ENCODE measurements around the gene ZNF780A. TPM values are rescaled to one million over a fixed set of nuclear protein-coding genes. Genes with fewer than 3 reads are reported as not detected.
A peak's percentile ranks its signal among the peaks of the same experiment; 100 is the strongest.

ZNF780A gene
- 10 to 100 TPM in 2 of 4 donors, 1 to 10 TPM in 2; 2.2 to 21.1 (median 7.8) TPM for total RNA-seq

GRCh38 chr19:40090241-40091204 is at the start of gene ZNF780A:
ZNF780A (minus strand) TSS chr19:40090943; CDS start chr19:40084753, 6,190 bp downstream.
- TF ChIP-seq POLR2A (IDR thresholded peaks at IDR 0.05), result no peak
- TF ChIP-seq CTCF (IDR thresholded peaks at IDR 0.05), result no peak
- no peak for TF ChIP-seq POLR2AphosphoS5 (IDR thresholded peaks at IDR 0.05)
- no peak for TF ChIP-seq EP300 (IDR thresholded peaks at IDR 0.05)
- Histone ChIP-seq H3K4me3 (peak within 1 kb of the TSS; percentile 90), H3K27me3 (peaks cover 7% of the 10 kb centered on the region), H3K36me3 (no peaks in the 10 kb centered on the region), H3K4me1 (peaks cover 18% of the 10 kb centered on the region), H3K27ac (peak within 1 kb of the TSS; percentile 88), H3K9me3 (no peaks in the 10 kb centered on the region)
- peak; percentile 81 to 88 for DNase-seq (ENCODE audit: low spot score in 2 of 2)
- 0% methylated on average over 25 of the region's 47 CpGs for WGBS

- DNase-seq (ENCODE audit: low spot score in 2 of 2), result no peak
- H3K36me3 ChIP-seq, result no peaks in the 10 kb centered on the region
- no peaks in the 10 kb centered on the region for H3K9me3 ChIP-seq
- peaks cover 12% of the 10 kb centered on the region for H3K27me3 ChIP-seq
- WGBS, result 23% methylated on average over 7 of the region's 7 CpGs
- no peak overlapping the region for H3K27ac ChIP-seq
- no peaks in the 10 kb centered on the region for H3K4me1 ChIP-seq
- no peak overlapping the region for H3K4me3 ChIP-seq
- TF ChIP-seq CTCF (IDR thresholded peaks at IDR 0.05) (peak; percentile 53 to 62), POLR2A (IDR thresholded peaks at IDR 0.05) (no peak)
Observed at GRCh38 chr19:40139533-40140287, 49.0 kb upstream of the ZNF780A start.

GRCh38 chr19:40136818-40137217 is 46.1 kb upstream of the ZNF780A start:
- Histone ChIP-seq H3K36me3 (no peaks in the 10 kb centered on the region), H3K4me1 (no peaks in the 10 kb centered on the region), H3K27me3 (peaks cover 23% of the 10 kb centered on the region), H3K4me3 (no peak overlapping the region), H3K27ac (no peak overlapping the region), H3K9me3 (no peaks in the 10 kb centered on the region)
- no peak for TF ChIP-seq EP300 (IDR thresholded peaks at IDR 0.05)
- TF ChIP-seq CTCF (IDR thresholded peaks at IDR 0.05), result no peak
- TF ChIP-seq POLR2A (IDR thresholded peaks at IDR 0.05), result no peak
- TF ChIP-seq POLR2AphosphoS5 (IDR thresholded peaks at IDR 0.05), result no peak
- no peak for DNase-seq (ENCODE audit: low spot score in 2 of 2)
- 74% methylated on average over 5 of the region's 5 CpGs for WGBS

- H3K27me3 ChIP-seq, result peaks cover 23% of the 10 kb centered on the region
- no peak for DNase-seq (ENCODE audit: low spot score in 2 of 2)
- TF ChIP-seq POLR2A (IDR thresholded peaks at IDR 0.05), result no peak
- no peak for TF ChIP-seq CTCF (IDR thresholded peaks at IDR 0.05)
- no peak for TF ChIP-seq POLR2AphosphoS5 (IDR thresholded peaks at IDR 0.05)
- TF ChIP-seq EP300 (IDR thresholded peaks at IDR 0.05), result no peak
Observed at GRCh38 chr19:40134866-40135265, 44.1 kb upstream of the ZNF780A start.

GRCh38 chr19:40133491-40133890 is 42.7 kb upstream of the ZNF780A start:
- no peaks in the 10 kb centered on the region for H3K4me1 ChIP-seq
- peaks cover 7% of the 10 kb centered on the region for H3K9me3 ChIP-seq
- H3K36me3 ChIP-seq, result no peaks in the 10 kb centered on the region
- H3K27ac ChIP-seq, result no peak overlapping the region
- no peak for DNase-seq (ENCODE audit: low spot score in 2 of 2)
- H3K27me3 ChIP-seq, result peaks cover 23% of the 10 kb centered on the region
- no peak for TF ChIP-seq POLR2AphosphoS5 (IDR thresholded peaks at IDR 0.05)
- no peak for TF ChIP-seq EP300 (IDR thresholded peaks at IDR 0.05)
- no peak for TF ChIP-seq CTCF (IDR thresholded peaks at IDR 0.05)
- no peak for TF ChIP-seq POLR2A (IDR thresholded peaks at IDR 0.05)
- no peak overlapping the region for H3K4me3 ChIP-seq
- 75% methylated on average over 1 of the region's 1 CpG for WGBS

More at GRCh38 chr19:40134866-40135265, 44.1 kb upstream of the ZNF780A start:
- H3K9me3 ChIP-seq, result peaks cover 5% of the 10 kb centered on the region
- H3K4me1 ChIP-seq, result no peaks in the 10 kb centered on the region
- no peaks in the 10 kb centered on the region for H3K36me3 ChIP-seq
- no peak overlapping the region for H3K4me3 ChIP-seq
- H3K27ac ChIP-seq, result no peak overlapping the region

Data from suprapubic skin (tissue), 4 donors.